SU-DHL-6 (cell line): ENCODE measurements around the gene DNAAF1.

Experiments used
- EZH2phosphoT487 ChIP-seq: fragments of 200-600 bp; sonication (generic), shearing (Covaris generic); conservative IDR thresholded peaks from 2 replicates; pipeline ENCODE4 v1.6.1; 2018; ENCODE audit warnings: mild to moderate bottlenecking, antibody characterized with exemption, low read length, moderate library complexity, mixed read lengths
- TF ChIP-seq, protein P1 (sequence below): fragments of 200-600 bp; sonication (generic); IDR thresholded peaks from one replicate; pipeline ENCODE4 v1.5.1; 2017; ENCODE audit warnings: antibody characterized with exemption, mild to moderate bottlenecking, low read length, moderate library complexity; ENCODE audit not compliant: insufficient read depth, poor library complexity, severe bottlenecking

DNA sequence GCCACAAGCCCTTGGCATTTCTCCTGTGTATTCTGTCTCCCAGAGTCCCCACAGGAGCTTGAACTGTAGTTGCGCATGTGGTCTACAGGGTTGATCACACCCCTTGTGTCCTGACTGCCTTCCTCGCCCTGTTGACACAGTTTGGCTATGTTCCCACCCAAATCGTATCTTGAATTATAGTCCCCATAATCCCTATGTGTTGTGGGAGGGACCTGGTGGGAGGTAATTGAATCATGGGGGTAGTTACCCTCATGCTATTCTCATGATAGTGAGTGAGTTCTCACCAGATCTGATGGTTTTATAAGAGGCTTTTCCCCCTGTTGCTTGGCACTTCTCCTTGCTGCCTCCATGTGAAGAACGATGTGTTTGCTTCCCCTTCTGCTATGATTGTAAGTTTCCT, 67.0 kb downstream of the DNAAF1 start:
- TF ChIP-seq, protein P1, sequence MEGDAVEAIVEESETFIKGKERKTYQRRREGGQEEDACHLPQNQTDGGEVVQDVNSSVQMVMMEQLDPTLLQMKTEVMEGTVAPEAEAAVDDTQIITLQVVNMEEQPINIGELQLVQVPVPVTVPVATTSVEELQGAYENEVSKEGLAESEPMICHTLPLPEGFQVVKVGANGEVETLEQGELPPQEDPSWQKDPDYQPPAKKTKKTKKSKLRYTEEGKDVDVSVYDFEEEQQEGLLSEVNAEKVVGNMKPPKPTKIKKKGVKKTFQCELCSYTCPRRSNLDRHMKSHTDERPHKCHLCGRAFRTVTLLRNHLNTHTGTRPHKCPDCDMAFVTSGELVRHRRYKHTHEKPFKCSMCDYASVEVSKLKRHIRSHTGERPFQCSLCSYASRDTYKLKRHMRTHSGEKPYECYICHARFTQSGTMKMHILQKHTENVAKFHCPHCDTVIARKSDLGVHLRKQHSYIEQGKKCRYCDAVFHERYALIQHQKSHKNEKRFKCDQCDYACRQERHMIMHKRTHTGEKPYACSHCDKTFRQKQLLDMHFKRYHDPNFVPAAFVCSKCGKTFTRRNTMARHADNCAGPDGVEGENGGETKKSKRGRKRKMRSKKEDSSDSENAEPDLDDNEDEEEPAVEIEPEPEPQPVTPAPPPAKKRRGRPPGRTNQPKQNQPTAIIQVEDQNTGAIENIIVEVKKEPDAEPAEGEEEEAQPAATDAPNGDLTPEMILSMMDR: no peak
- TF ChIP-seq EZH2phosphoT487: no peak
